Measurements from ENCODE around the gene STAT6.
"Not testable (repeated sequence)": the region's sequence is repeated elsewhere in the genome, so short reads cannot be mapped to it uniquely, and the experiment has no call there.

Gene STAT6

DNA sequence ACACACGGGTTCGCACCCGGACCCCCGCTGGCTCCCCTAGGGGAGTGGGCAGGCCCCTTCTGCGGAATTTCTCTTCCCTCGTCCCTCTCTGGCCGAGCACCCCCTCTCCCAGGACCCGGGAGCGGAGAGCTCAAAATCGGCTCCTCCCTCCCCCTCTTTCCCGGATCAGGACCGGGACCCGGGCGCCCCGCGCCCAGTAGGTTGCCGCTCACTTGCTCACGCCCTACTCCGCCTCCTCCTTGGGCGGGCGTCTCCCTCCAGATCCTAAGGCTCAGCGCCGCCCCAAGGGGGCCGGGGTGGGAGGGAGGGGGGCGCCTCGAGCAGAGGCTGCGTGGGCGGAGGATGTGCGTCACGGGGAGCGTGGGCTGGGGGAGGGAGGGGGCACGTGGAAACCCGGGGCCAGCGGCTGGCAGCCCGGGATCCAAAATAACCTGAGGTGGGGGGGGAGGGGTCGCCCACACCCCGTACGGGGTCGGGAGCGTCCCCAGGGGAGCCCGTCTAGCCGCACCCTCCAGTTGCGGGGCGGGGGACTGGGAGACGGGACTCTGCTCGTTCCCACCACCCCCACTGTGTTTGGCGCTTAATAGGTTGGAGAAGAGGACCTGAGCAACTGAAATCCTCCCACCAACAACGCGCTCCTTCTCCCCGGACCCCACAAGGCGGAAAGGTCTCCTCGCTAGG is 24.0 kb downstream of the STAT6 start:
- peak; percentile 85 for DNase-seq

DNA sequence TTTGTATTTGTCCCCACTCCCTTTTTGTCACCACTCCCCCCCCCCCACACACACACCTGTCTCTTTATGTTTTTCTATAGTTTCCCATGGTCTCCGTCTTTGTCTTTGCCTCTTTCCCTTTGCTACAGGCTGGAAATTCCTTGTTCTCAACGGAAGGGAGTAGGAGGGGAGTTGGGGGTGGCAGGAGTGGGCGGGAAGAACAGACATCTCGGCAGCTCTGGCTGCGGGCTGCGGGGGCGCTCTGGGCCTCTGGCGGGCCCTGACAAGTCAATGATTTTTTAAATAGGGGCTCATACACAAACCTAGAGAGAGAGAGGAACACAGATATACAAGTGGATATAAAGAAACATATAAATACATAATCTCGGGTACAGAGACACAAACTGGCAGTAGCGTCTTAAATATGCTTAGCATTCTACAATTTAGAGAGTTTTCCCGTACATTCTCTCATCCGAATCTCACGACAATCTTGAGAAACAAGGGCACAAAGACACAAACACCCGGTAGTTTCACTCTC is 24.6 kb downstream of the STAT6 start:
- DNase-seq = peak; percentile 48

DNA sequence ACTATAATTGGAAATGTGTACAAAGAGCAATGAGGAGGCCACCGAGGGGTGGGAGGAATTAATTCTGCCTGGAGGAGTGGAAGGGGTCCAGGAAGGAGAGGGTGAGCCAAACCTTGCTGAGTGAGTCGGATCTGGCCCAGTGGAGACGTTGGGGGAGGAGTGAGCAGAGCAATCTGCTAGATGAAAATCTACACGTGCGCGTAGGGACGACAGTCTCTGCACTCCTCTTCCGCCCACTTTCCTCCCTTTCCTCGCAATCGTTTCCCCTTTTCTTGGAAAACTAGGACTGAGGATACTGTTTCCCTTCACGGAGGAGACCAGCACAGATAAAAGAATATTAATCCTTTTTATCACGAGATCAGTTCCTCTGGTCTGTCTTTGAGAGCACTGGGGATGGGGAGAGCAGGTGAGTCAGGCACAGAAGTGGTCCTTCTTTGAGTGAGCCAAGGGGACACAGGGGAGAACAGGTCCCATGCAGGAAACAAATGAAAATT is 25.1 kb downstream of the STAT6 start:
- no peak for DNase-seq

DNA sequence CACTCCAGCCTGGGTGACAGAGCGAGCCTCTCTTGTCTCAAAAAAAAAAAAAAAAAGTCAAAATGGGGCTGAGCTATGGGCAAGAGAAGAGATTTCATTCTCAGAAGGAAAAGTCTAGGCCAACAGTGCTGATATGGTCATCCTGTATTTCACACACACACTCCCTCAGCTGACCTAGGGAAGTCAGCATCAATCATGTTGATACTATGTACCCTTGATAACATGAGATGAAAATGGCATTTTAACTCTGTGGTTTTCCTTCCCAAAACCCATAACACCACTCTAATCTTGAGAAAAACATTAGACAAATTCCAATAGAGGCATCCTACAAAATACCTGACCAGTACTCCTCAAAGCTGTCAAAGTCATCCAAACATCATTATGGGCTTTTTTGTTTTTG is 30.3 kb downstream of the STAT6 start:
- no peak for DNase-seq

DNA sequence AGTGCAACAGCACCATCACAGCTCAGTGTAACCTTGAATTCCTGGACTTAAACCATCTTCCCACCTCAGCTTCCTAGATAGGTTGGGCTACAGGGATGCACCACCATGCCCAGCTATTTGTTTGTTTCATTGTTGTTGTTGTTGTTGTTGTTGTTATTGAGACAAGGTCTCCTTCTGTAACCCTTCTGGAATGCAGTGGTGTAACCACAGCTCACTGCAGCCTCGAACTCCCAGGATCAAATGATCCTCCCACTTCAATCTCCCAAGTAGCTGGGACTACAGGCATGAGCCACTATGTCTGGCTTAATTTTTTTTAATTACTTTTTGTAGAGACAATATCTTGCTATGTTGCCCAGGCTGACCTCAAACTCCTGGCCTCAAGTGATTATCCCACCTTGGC is 31.3 kb downstream of the STAT6 start:
- no peak for DNase-seq

DNA sequence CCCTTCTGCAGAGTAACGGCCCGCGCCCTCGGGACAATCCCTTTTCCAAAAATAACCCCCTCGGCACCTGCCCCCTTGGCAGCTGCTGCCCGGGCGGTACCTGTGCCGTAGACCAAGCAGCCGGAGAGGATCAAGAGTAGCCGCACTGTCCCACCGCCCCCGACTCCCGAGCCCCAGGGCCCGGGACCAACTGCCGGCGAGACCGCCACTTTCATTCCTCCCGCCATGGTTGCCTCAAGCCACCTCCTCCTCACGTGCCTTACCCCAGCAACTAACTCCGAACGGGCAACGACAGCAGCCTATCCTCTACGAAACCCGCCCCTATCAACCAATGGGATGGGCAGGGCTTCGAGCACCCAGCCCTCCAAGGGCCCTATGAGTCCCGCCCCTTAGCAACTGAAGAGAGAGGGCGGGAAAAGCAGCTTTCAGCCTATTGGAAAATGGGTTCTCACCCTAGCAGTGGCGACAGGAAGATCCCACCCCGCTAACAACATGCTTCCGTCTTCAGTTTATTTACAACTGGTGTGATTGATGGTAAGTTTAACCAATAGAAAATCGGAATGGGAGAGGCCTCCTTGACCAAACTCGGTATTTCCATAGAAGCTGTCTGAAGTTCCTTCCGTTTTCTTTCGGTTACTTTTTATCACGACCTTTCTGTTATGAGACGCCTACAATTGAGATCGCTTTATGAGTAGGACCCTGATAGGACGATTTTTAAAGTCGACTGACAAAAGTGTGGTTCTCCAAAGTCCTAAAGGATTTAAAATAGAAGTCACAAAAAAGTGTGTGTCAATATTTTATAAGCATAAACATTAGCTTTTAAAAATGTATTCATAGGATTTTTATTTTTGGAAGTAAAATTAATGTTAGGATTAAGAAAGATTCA is 32.4 kb downstream of the STAT6 start, which contains the start of gene NEMP1:
TSS of gene NEMP1 (minus strand) at position 273 of the 886 bp plus-strand sequence. CDS start at position 227, 46 bp downstream.
- peak; percentile 100 for DNase-seq

DNA sequence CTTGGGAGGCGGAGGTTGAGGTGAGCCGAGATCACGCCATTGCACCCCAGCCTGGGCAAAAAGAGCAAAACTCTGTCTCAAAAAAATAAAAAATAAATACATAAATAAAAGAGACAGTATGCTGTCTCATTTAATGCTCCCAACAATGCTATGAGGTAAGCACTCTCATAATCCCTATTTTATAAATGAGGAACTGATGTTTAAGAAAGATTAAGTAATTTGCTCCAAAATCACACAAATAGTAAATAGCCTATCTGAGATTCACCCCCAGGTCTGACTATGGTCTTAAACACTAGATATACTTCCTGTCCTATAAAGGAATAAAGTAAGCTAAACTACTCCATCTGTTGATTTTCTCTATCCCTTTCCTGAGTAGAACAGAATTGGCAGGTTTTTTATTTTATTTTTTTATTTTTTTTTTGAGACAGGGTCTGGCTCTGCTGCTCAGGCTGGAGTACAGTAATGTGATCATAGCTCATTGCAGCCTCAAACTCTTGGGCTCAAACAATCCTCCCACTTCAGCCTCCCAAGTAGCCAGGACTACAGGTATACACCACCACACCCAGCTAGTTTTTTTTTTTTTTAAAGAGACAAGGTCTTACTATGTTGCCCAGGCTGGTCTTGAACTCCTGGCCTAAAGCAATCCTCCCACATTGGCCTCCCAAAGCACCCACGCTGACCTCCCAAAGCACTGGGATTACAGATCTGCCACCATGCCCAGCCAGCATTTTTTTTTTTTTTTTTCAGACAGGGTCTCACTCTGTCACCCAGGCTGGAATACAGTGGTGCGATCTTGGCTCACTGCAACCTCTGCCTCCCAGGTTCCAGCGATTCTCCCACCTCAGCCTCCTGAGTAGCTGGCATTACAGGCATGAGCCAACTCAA is 37.4 kb downstream of the STAT6 start:
- not testable (repeated sequence) for DNase-seq

DNA sequence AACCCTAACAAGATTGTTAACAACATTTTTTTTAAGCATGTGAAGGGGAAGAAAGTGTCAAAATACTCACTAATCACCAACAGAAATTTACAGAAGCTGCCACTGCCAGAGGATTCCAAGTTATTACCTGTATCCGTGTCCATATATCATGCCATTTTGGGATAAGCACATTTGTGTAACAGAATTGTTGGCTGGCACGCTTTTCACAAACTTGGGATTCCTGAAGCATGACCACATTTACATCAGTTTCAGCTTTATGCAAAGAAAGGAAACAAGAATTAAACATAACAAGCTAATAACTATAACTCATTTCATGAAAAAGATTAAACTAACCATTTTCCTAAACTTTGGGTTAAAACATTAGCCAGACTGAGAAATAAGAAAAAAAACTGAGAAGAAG is 38.5 kb downstream of the STAT6 start:
- DNase-seq = no peak

DNA sequence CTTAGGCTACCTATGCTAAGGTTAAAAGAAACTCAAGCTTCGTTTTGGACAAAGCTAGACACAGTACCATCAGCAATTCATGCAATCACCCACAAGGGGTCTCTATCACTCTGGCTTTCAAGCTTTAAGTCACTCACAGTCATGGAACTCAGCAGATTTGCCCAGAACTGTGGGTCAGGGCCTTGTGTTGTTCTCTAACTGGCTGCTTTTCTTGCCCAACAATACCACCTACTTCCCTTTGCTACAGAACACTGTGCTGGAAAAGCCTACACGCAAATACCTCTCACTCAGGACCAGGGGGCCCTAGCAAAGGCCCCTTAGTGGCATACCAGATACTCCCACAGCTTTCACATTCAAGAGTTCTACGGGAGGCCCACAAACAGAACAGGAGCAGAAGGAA is 41.6 kb downstream of the STAT6 start:
- DNase-seq = peak; percentile 57

DNA sequence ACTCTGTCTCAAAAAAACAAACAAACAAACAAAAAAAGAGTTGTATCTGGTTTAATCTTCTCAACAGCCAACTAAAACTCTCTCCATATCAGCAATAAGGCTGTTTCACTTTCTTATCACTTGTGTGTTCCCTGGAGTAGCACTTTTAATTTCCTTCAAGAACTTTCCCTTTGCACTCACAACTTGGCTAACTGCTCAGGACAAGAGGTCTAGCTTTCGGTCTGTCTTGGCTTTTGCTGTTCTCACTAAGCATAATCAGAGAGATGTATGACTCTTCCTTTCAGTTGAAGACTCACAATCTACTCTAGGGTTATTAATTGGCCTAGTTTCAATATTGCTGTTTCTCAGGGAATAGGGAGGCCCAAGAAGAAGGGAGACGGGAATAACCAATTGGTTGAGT is 44.9 kb downstream of the STAT6 start:
- no peak for DNase-seq

DNA sequence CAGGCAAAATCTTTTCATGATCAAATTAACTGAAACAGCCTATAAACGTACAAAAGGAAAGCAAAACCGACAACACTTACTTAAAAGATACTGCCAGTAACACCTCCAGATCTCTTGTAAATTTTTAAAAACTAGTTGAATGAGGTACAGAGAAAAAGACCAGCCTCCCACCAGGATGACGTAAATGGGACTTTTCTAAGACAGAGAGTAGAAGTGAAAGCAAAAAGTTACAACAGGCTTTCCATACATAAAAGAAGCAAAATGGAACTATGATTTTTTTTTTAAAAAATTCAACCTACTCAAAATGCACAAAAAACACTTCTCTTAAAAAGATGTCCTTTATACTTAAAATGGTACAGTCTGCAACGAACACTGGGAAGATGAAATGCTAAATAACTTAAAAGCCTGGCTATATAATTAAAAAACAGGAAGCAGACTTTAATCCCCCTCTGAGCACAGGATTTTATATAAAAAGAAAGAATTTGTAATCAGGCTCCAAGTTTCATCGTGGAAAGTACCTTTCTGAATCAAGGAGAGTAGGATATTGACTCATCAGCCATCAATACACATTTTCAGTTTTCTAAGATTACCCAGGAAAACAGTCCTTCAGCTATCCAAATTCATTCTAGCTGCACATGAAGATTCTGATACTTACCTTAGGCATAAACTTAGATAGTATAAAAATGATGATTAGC is 47.0 kb downstream of the STAT6 start:
- no peak for DNase-seq

DNA sequence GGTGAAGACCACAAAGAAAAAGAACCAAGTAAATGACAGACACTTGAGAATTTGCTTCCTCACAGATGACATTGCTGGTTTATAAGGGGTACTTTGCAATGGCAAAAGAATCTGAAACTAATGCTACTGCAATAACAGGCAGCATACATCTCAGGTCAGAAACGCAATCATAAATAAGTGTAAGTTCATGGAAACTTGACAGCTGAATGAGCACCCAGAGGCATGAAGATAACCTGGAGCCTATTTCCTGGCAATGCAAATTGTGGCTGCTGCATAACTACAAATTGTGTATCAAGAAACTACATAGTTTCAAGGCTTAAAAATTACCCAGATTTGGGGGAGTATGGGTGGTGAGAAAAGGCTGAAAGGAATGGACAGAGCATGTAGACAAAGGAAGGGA is 52.7 kb downstream of the STAT6 start:
- DNase-seq = no peak

DNA sequence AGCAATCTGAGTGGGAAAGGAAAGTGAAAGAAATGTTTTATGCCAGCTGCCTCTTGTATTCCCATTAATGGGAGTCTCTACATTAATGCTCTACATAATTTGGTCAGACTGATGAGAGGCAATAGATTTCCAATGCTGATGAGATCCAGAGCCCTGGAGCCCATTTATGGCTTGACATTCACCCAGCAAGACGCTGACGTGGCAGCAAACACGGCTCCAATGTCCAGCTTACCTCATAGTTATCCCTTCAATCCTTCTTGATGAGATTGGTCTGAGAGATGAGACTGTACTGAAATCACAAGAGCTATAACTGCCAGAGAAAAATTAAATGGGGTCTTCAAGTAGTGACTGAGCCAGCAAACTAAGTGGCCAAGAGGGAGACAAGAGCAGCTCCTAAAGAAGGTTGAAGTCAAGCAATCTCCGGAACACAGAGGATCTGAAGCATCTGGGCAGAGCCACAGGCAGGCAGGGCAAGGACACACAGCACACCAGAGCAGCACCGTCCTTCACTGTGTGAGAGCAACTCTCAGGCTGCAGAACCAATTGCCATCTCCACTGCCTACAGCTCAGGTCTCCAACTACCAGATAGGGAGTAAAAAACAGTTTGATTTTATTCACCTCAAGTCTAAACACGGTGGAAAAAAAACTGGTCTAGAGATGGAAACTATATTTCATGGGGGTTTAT is 54.0 kb downstream of the STAT6 start:
- DNase-seq = no peak

DNA sequence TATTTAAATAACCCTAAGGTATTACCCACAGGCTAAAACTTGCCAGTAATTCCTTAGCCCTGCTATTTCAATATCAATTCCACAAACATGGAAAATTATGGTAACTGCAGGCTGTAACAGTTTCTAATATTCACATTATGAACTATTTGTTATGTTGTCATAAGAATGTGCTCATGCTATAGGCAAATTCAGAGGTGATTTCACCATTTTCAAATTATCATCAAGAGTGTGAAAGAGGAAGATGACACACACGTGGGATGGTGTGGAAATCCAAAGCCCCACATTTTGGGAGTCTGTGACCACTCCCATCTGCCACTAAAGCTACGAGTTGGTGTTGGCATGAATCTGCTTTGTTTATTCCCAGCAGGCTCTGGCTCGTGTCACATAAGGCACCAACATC is 55.3 kb downstream of the STAT6 start:
- DNase-seq = no peak

DNA sequence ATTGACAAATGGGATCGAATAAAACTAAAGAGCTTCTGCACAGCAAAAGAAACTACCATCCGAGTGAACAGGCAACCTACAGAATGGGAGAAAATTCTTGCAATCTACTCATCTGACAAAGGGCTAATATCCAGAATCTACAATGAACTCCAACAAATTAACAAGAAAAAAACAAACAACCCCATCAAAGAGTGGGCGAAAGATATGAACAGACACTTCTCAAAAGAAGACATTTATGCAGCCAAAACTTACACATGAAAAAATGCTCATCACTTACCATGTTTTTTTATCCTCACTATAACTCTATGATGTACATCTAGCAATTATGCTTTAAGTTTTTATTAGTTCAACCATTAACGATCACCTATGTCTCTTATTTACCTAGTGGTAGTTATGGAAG is 57.3 kb downstream of the STAT6 start:
- DNase-seq = not testable (repeated sequence)

DNA sequence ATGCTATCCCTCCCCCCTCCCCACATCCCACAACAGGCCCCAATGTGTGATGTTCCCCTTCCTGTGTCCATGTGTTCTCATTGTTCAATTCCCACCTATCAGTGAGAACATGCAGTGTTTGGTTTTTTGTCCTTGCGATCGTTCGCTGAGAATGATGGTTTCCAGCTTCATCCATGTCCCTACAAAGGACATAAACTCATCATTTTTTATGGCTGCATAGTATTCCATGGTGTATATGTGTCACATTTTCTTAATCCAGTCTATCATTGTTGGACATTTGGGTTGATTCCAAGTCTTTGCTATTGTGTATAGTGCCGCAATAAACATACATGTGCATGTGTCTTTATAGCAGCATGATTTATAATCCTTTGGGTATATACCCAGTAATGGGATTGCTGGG is 58.0 kb downstream of the STAT6 start:
- not testable (repeated sequence) for DNase-seq

DNA sequence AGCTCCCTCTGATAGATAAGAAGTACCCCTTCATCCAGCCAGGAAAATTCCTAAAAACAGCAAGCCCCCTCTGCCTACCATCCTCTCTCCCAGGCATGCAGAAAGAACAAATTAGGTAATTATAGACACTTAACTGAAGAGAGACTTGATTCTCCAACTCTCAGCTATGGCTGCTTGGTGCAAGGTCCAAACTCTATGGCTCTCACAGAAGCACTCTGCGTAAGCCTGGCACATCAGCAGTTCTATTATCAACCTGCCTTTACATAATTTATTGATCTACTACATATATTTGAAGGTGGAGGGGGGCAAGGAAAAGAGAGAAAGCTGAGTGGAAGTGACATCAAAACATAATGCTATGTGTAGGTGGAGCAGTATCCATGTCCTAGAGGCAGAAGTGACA is 60.2 kb downstream of the STAT6 start:
- no peak for DNase-seq

DNA sequence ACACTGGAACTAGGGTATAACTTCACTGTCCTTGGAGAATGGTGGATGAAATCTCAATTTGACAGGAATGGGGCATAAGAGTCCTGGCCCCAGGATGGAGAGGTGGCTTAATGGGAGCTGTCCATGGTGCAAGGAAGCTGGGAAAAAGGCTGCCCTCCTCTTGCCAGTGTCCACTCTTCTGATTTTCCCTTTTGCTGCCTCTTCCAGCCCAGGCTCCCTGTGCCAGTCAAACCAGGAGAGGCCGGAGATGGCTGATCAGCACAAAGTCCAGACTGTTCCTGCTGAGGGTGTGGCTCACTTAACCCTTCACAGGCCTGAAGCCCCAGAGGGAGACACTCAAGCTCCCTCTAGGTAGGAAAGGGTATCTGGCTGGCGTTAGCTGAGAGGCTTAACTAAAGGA is 61.3 kb downstream of the STAT6 start, which contains the start of gene MYO1A:
TSS of gene MYO1A (minus strand) at position 240 of the 400 bp plus-strand sequence. CDS start 1,806 bp downstream, outside the sequence.
- no peak for DNase-seq

DNA sequence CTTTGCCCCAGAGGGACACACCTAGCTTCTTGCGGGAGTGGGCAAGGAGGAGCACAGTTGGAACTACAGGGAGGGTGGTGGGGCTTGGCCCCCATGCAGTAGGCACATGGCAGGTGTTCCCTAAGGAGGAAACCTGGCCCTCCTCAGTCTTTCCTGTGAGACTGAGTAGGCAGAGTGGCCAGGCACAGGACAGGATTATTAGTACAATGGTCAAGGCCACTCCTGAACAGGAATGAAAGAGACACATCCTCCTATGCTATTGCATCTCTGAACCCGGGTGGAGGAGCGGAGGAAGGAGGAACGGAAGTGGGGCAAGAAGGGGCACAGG is 62.1 kb downstream of the STAT6 start:
- DNase-seq = no peak

DNA sequence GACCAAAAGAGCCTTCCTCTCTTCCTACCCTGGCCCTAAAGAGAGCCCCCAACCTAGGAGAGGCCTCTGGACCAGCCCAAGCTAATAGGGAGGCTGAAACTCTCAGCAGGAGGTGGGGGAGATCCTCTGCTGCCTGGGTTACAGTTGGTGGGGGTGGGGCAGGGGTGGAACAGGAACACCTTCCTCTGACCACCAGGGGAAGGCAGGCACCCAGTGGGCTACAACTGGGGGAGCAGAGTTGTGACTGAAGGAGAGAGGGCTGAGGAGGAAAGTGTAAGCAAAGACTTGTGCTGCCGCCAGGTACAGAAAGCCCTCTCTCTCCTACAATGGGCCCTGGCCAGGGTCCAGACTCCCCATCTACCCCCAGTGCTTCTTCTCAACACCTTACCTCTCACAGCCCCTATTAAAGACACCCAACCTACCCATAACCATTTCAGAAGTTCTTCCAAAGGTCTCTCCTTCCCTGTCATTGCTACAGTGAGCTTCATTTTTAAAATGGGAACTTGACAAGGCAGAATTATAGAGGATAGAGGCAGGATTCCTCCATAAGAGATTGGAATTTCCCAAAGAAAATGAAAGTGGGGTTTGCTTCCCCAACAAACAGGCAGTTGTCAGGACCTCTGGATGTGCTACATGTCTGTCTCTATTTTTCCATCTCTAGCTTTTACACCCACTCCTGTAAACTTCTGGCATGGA is 62.6 kb downstream of the STAT6 start:
- no peak for DNase-seq

DNA sequence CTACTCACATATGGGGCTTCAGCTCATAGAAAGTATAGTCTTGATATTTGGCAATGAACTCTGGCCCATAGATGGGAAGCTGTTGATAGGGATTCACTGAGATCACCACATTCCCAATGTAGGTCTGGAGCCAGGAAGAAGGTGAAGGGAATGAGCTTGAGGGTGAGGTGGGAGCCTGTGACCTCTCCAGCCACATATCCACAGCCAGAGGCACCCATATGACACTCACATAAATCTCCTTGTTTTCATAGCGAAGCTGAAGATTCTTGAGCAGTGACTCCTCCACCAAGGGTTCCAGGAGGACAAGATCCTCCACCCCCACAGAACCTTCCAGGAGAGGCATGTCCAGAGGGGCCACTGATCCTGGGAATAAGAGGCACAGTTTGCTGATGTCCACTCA is 63.2 kb downstream of the STAT6 start:
- DNase-seq = no peak
